22Rv1 (cell line): Measurements from ENCODE around the gene NOTCH2.

Experiments
- H3K27ac ChIP-seq: fragments of 450-650 bp; 2 replicates; pipeline ENCODE4 v1.5.1; 2017
- CTCF ChIP-seq: fragments of 450-650 bp; IDR thresholded peaks from 2 replicates; pipeline ENCODE4 v1.5.1; 2017; ENCODE audit warnings: mild to moderate bottlenecking
- ZFX ChIP-seq: fragments of 450-650 bp; IDR thresholded peaks from 2 replicates; pipeline ENCODE4 v1.6.1; 2017; ENCODE audit warnings: antibody characterized with exemption, borderline replicate concordance

The NOTCH2 gene

GRCh38 chr1:119893238-119893791, 176.1 kb downstream of the NOTCH2 start:
- no peak overlapping the region for H3K27ac ChIP-seq
- TF ChIP-seq ZFX: no peak
- TF ChIP-seq CTCF: no peak

GRCh38 chr1:119891386-119891785, 178.1 kb downstream of the NOTCH2 start:
- TF ChIP-seq ZFX: no peak
- H3K27ac ChIP-seq: no peak overlapping the region

GRCh38 chr1:119888476-119888875, 181.0 kb downstream of the NOTCH2 start:
- no peak for TF ChIP-seq ZFX
- TF ChIP-seq CTCF: no peak
- no peak overlapping the region for H3K27ac ChIP-seq

GRCh38 chr1:119887427-119887826, 182.0 kb downstream of the NOTCH2 start:
- TF ChIP-seq CTCF (no peak), ZFX (no peak)
- H3K27ac ChIP-seq: no peak overlapping the region

GRCh38 chr1:119885903-119886783, 183.3 kb downstream of the NOTCH2 start:
- TF ChIP-seq CTCF (peak; percentile 91), ZFX (no peak)
- no peak overlapping the region for H3K27ac ChIP-seq

- TF ChIP-seq ZFX: no peak
- no peak overlapping the region for H3K27ac ChIP-seq
These were observed 184.8 kb downstream of the NOTCH2 start for GRCh38 chr1:119884711-119885110.

GRCh38 chr1:119883826-119884225, 185.6 kb downstream of the NOTCH2 start:
- TF ChIP-seq CTCF (no peak), ZFX (no peak)
- no peak overlapping the region for H3K27ac ChIP-seq

- TF ChIP-seq ZFX (no peak), CTCF (no peak)
- H3K27ac ChIP-seq: no peak overlapping the region
These were observed 187.1 kb downstream of the NOTCH2 start for GRCh38 chr1:119882132-119883049.
